HEK293T (cell line): ENCODE data around the gene NLRP8.
"Not testable (repeated sequence)": the region's sequence is repeated elsewhere in the genome, so short reads cannot be mapped to it uniquely, and the experiment has no call there.

Experiments used
- ARNT ChIP-seq: fragments of 450-650 bp; IDR thresholded peaks from 2 replicates; pipeline ENCODE4 v1.6.1; 2017; ENCODE audit warnings: mild to moderate bottlenecking
- FOXA1 ChIP-seq: fragments of 450-650 bp; IDR thresholded peaks from 2 replicates; pipeline ENCODE4 v1.6.1; 2016; ENCODE audit warnings: mild to moderate bottlenecking
- FOXK2 ChIP-seq: fragments of 450-650 bp; IDR thresholded peaks from 2 replicates; pipeline ENCODE4 v1.6.1; 2016; ENCODE audit warnings: mild to moderate bottlenecking
- HDGF ChIP-seq: fragments of 450-650 bp; IDR thresholded peaks from 2 replicates; pipeline ENCODE4 v1.6.1; 2017; ENCODE audit warnings: antibody characterized with exemption, borderline replicate concordance
- LEF1 ChIP-seq: fragments of 450-650 bp; IDR thresholded peaks from 2 replicates; pipeline ENCODE4 v1.6.1; 2017; ENCODE audit warnings: mild to moderate bottlenecking, borderline replicate concordance
- PKNOX1 ChIP-seq: fragments of 450-650 bp; IDR thresholded peaks from 2 replicates; pipeline ENCODE4 v1.6.1; 2016
- SP1 ChIP-seq: fragments of 450-650 bp; IDR thresholded peaks from 2 replicates; pipeline ENCODE4 v1.6.1; 2017
- TARDBP ChIP-seq: fragments of 450-650 bp; IDR thresholded peaks from 2 replicates; pipeline ENCODE4 v1.6.1; 2016

- not testable (repeated sequence) for TF ChIP-seq FOXK2, ARNT, PKNOX1, LEF1, FOXA1, HDGF, SP1, TARDBP
These were observed 18.4 kb upstream of the NLRP8 start for GRCh38 chr19:55929258-55929657.
